ENCODE results near the gene LRRC72.
"Not testable (repeated sequence)": the region's sequence is repeated elsewhere in the genome, so short reads cannot be mapped to it uniquely, and the experiment has no call there.

The LRRC72 gene

GRCh38 chr7:16529697-16530096 lies 3.1 kb downstream of the LRRC72 start:
- DNase-seq, result no peak

GRCh38 chr7:16531707-16532106 lies 5.1 kb downstream of the LRRC72 start:
- no peak for DNase-seq

GRCh38 chr7:16532272-16532671 lies 5.6 kb downstream of the LRRC72 start:
- no peak for DNase-seq

GRCh38 chr7:16535500-16535899 lies 8.9 kb downstream of the LRRC72 start:
- DNase-seq, result no peak

DNA sequence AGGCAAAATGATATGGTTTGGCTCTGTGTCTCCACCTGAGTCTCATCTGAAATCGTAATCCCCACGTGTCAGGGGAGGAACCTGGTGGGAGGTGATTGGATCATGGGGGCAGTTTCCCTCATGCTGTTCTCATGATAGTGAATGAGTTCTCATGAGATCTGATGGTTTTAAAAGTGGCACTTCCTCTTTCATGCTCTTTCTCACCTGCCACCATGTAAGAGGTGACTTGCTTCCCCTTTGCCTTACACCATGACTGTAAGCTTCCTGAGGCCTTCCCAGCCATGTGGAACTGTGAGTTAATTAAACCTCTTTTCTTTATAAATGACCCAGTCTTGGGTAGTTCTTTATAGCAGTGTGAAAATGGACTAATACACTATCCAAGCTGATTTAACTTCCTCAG lies 13.9 kb downstream of the LRRC72 start:
- not testable (repeated sequence) for DNase-seq

GRCh38 chr7:16542401-16542800 lies 15.8 kb downstream of the LRRC72 start:
- no peak for DNase-seq

DNA sequence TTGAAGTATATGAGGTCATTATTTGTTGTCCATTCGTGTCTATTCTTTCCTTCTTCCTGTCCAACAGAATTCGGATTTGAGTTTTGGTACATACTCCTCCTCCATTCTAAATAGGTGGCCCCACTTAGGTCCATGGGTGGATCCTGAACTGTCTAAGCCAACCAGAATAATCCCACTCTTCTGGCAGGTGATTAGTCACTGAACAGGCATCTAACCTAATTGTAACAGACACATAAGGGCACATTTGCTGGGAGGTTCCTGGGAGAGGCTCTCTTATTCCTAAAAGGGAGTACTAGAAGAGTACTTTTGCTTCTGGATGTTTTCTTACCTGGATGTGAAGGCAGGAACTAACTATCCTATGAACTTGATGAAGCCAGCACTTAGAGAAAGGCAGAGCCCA lies 16.8 kb downstream of the LRRC72 start:
- DNase-seq, result no peak

- no peak for DNase-seq
Measured at GRCh38 chr7:16546921-16547505, 20.4 kb downstream of the LRRC72 start.

GRCh38 chr7:16548428-16548827 lies 21.8 kb downstream of the LRRC72 start:
- no peak for DNase-seq

DNA sequence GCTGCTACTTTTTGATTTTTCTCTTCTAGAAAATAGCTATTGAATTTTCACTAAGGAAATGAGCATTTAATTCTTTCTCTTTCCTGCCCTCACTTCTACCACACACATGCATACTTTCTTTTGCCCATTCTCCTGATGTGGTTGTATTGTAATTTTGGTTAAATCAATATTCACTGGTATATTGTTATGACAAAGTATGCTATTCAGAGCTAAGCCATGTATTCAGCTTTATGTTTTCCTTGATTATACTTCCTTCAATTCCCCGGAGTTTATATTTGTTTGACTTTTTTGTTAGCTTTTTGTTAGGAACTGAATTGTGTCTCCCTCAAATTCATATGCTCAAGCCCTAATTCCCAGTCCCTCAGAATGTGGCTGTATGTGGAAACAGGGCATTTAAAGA lies 24.0 kb downstream of the LRRC72 start:
- DNase-seq, result no peak

- no peak for DNase-seq
Measured at GRCh38 chr7:16554518-16555236, 28.1 kb downstream of the LRRC72 start.

DNA sequence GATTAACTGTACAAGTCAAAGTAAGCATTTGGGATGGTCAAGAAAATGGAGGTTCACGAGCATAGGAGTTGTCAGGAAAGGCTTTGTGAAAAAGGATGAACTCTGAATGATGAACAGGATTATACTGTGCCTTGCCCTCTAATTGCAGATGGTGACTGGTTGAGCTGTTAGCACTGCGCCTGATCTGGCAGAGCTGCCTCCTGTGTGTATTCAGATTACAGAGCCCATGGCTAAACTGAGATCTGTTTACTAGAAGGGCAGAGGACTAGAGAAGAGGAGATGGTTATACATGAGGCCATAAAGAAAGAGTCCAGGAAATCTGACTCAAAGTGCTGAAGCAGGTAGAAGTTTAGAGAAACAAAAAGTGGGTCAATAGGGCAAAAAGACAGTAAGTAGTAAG lies 29.7 kb downstream of the LRRC72 start:
- no peak for DNase-seq

GRCh38 chr7:16558761-16559302 lies 32.2 kb downstream of the LRRC72 start:
- no peak for DNase-seq

- DNase-seq, result no peak
Measured at GRCh38 chr7:16559497-16560179, 33.0 kb downstream of the LRRC72 start.

DNA sequence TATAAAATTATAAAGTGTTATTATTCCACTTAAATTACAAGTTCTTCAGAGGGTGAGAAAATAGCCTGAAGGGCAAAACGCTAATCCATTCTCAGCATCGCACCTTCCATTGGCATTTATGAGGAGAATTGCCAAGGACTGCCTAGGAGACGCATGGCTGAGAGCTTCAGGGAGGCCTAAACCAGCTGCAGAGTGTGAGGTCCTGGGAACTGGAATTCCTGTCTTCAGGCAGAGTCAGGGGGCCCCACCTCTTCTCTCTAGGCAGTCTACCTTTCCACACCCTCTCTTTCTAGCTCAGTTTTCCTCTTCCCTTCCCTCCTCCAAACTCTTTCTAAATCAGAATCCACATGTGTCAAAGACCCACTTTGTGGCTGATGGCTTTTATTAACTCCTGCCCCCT lies 35.3 kb downstream of the LRRC72 start:
- no peak for DNase-seq

- DNase-seq, result no peak
Measured at GRCh38 chr7:16562456-16563220, 36.0 kb downstream of the LRRC72 start.

DNA sequence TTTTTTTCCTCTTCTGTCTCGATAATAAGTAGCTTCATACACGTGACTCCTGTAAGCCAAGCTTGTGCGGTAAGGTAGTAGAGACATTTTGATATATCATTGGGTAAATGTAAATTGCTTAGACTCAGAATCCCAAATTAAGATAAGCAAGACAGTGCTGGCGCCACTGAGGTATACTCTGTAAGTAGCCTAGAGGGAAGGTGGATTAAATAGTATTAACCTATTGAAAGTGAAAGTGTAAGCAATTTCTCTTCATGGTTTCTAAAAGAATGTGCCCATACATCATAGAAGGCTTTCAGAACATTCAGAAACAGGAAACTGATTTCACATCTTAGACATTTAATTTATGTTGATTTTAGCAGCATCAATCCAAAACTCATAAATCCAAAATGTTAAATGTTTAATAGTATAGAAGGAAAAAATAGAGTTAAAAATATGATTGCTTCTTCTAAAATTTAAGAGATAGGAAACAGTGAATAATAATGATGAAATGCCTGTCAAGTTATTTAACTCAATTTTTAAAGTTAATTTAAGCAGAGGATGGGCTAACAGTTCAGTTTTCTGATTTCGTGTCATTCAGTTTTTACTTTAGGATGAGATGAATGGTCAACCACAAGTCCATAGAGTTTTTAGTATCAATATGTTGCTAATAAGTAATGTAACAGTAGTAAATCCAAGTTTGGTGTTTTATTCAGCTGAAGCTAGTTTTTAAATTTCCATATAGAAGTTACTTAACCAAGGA lies 36.8 kb downstream of the LRRC72 start:
- DNase-seq, result no peak

- DNase-seq, result no peak
Measured at GRCh38 chr7:16564023-16564380, 37.4 kb downstream of the LRRC72 start.

- DNase-seq, result no peak
Measured at GRCh38 chr7:16564909-16565426, 38.3 kb downstream of the LRRC72 start.

DNA sequence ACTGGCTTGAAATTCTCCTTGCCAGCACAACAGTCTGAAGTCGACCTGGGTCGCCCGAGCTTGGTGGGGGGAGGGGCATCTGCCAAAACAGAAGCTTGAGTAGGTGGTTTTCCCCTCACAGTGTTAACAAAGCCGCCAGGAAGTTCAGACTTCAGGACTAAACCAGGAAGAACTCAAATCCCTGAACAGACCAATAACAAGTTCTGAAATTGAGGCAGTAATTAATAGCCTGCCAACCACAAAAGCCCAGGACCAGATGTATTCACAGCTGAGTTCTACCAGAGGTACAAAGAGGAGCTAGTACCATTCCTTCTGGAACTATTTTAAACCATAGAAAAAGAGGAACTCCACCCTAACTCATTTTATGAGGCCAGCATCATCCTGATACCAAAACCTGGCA lies 45.3 kb downstream of the LRRC72 start:
- no peak for DNase-seq

DNA sequence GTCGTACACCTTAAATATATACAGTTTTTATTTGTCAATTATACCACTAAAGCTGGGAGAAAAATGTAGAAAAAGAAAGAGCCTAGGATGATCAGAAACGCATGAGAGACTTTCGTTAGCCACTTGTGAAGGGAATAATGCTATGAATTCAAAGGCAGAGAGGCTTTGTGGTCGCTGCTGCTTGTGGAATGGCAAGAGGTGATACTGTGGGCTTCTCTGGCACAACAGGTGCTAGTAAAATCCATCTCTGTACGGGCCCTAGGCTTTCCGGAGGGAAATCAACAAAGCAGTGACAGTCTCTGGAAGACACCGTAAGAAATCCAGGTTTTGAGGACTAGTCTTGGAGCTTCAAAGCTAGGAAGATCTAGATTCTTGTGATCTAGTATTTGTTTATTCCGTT lies 52.6 kb downstream of the LRRC72 start:
- DNase-seq, result no peak

DNA sequence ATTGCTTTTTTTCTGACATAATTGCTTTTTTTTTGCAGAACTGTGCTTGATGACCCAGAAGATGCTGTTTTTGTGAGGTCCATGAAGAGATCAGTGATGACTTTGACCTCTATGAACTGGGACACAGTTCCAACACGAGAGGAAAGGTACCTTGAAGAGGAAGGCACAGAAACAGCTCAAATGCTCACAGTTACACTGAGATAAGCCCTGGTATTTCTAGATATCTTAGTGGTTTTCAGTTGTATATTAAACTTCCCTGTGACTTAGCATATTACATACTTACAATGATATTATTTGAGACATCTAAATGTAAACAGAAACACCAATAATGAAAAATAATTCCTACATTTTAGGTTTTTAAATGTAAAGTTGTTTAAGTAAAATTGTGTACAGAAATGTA lies 54.7 kb downstream of the LRRC72 start:
- DNase-seq, result no peak

Data from T1000 (cell line).